PC-3 (cell line): Measurements from ENCODE around the gene OR6C65.
"Not testable (repeated sequence)": the region's sequence is repeated elsewhere in the genome, so short reads cannot be mapped to it uniquely, and the experiment has no call there.

ENCODE experiments used
- EZH2phosphoT487 ChIP-seq: fragments of 300-600 bp; sonication (generic); IDR thresholded peaks from 2 replicates; pipeline ENCODE4 v1.6.1; 2018; ENCODE audit warnings: mild to moderate bottlenecking, antibody characterized with exemption, low read length, borderline replicate concordance
- TF ChIP-seq, protein P1 (sequence below): fragments of 300-600 bp; sonication (generic); conservative IDR thresholded peaks from 2 replicates; pipeline ENCODE4 v1.5.1; 2017; ENCODE audit warnings: antibody characterized with exemption, low read depth, mild to moderate bottlenecking, low read length

DNA sequence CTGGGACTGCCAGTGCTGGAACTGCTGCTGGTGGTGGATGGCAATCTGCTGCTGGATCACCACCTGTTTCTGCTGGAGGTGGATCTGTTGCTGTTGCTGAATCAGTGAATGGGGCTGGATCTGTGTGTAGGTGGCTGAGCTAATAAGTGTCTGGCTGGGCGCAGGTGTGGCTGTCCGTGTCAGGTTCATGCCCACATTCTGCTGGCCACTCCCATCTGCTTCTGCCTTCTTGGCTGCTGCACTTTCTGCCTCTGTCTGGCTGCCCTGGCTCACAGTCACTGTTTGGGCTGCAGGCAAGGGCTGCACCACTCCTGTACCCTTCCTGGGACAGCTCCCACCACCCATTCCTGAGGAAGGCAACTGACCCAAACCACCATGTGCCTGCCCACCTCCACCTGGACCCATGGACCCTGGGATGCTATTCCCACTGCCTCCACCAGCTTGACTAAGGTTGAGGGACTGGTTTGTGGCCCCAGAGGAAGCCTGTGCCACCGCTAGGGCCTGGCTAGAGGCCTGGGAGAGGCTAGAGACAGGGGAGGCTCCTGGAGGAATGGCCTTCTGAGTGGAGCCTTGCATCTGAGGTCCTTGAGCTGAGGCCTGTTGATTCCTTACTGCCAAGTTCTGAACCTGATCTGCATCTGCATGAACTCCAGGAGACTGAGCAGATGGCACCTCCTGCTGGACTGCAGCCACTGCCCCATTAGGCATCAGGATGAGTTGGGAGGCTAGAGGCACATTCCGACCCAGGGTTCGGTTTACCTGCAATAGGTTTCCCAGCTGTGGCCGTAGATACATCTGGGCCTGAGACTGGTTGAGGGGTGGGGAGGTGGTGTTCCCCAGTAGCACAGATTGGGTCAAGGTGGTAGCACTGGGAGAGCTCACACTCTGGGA, 13.4 kb downstream of the OR6C65 start:
- TF ChIP-seq, protein P1, sequence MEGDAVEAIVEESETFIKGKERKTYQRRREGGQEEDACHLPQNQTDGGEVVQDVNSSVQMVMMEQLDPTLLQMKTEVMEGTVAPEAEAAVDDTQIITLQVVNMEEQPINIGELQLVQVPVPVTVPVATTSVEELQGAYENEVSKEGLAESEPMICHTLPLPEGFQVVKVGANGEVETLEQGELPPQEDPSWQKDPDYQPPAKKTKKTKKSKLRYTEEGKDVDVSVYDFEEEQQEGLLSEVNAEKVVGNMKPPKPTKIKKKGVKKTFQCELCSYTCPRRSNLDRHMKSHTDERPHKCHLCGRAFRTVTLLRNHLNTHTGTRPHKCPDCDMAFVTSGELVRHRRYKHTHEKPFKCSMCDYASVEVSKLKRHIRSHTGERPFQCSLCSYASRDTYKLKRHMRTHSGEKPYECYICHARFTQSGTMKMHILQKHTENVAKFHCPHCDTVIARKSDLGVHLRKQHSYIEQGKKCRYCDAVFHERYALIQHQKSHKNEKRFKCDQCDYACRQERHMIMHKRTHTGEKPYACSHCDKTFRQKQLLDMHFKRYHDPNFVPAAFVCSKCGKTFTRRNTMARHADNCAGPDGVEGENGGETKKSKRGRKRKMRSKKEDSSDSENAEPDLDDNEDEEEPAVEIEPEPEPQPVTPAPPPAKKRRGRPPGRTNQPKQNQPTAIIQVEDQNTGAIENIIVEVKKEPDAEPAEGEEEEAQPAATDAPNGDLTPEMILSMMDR, result not testable (repeated sequence)
- not testable (repeated sequence) for TF ChIP-seq EZH2phosphoT487
